ENCODE results near the gene FBN1. TPM values are rescaled to one million over a fixed set of nuclear protein-coding genes. Genes with fewer than 3 reads are reported as not detected.

FBN1 gene
- total RNA-seq, 1 donor from 2014 or later, result 78.8 TPM

DNA sequence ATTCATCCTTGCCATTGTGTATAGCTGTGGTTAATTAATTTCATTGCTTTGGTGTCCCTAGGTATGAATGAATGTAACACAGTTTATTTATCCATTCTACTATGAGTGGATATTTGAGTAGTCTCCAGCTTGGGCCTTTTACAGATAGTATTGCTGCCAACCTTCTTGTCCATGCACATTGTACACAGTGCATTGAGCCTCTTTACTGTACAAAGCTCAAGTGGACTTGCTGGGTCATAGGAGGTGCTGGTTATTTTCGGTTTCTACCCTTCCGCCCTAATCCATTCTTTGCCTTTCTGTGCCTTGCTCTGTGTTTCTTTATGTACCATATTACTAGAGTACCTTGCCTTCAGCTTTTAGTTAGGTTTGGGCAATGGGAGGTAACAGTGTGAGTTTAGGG lies 253.6 kb downstream of the FBN1 start:
- no peaks in the 10 kb centered on the region for H3K27me3 Mint-ChIP-seq (ENCODE audit: insufficient read depth, low read depth)
- peaks cover 10% of the 10 kb centered on the region for H3K4me1 Mint-ChIP-seq
- DNase-seq (ENCODE audit: low spot score), result no peak
- no peak overlapping the region for H3K27ac Mint-ChIP-seq
- Histone ChIP-seq H4K20me1 (ENCODE audit: low read depth) (no peaks in the 10 kb centered on the region), H3K4me2 (no peak overlapping the region), H3K4me3 (no peak overlapping the region), H3K4me1 (no peaks in the 10 kb centered on the region), H3K79me2 (ENCODE audit: low read depth) (no peaks in the 10 kb centered on the region), H3K36me3 (no peaks in the 10 kb centered on the region), H3K9ac (no peak overlapping the region), H3K27me3 (no peaks in the 10 kb centered on the region), H3K9me3 (ENCODE audit: low read depth) (no peaks in the 10 kb centered on the region), H2AFZ (replicated peaks) (peak overlapping the region; percentile 9), H3F3A (ENCODE audit: low read depth) (no peaks in the 10 kb centered on the region), H3K27ac (no peak overlapping the region)
- H3K36me3 Mint-ChIP-seq, result no peaks in the 10 kb centered on the region
- no peak overlapping the region for H3K4me3 Mint-ChIP-seq
- H3K9me3 Mint-ChIP-seq, result no peaks in the 10 kb centered on the region
- TF ChIP-seq EZH2 (IDR thresholded peaks at IDR 0.05) (no peak), EZH2phosphoT487 (IDR thresholded peaks at IDR 0.05) (no peak)
- TF ChIP-seq, protein P1, sequence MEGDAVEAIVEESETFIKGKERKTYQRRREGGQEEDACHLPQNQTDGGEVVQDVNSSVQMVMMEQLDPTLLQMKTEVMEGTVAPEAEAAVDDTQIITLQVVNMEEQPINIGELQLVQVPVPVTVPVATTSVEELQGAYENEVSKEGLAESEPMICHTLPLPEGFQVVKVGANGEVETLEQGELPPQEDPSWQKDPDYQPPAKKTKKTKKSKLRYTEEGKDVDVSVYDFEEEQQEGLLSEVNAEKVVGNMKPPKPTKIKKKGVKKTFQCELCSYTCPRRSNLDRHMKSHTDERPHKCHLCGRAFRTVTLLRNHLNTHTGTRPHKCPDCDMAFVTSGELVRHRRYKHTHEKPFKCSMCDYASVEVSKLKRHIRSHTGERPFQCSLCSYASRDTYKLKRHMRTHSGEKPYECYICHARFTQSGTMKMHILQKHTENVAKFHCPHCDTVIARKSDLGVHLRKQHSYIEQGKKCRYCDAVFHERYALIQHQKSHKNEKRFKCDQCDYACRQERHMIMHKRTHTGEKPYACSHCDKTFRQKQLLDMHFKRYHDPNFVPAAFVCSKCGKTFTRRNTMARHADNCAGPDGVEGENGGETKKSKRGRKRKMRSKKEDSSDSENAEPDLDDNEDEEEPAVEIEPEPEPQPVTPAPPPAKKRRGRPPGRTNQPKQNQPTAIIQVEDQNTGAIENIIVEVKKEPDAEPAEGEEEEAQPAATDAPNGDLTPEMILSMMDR (IDR thresholded peaks at IDR 0.05), result no peak

- Histone ChIP-seq H2AFZ (replicated peaks) (peak overlapping the region; percentile 44), H3K4me1 (no peaks in the 10 kb centered on the region), H3K9me3 (ENCODE audit: low read depth) (no peaks in the 10 kb centered on the region), H3K27ac (no peak overlapping the region), H3K4me3 (no peak overlapping the region), H3K79me2 (ENCODE audit: low read depth) (no peaks in the 10 kb centered on the region), H4K20me1 (ENCODE audit: low read depth) (no peaks in the 10 kb centered on the region), H3K36me3 (no peaks in the 10 kb centered on the region), H3K9ac (no peak overlapping the region), H3K27me3 (no peaks in the 10 kb centered on the region), H3F3A (ENCODE audit: low read depth) (no peaks in the 10 kb centered on the region), H3K4me2 (no peak overlapping the region)
- H3K9me3 Mint-ChIP-seq, result no peaks in the 10 kb centered on the region
- H3K4me3 Mint-ChIP-seq, result no peak overlapping the region
- TF ChIP-seq, protein P1 (IDR thresholded peaks at IDR 0.05), result no peak
- no peak for TF ChIP-seq EZH2phosphoT487 (IDR thresholded peaks at IDR 0.05)
- TF ChIP-seq EZH2 (IDR thresholded peaks at IDR 0.05), result no peak
- DNase-seq (ENCODE audit: low spot score), result no peak
- no peaks in the 10 kb centered on the region for H3K4me1 Mint-ChIP-seq
- no peak overlapping the region for H3K27ac Mint-ChIP-seq
- H3K27me3 Mint-ChIP-seq (ENCODE audit: insufficient read depth, low read depth), result no peaks in the 10 kb centered on the region
- H3K36me3 Mint-ChIP-seq, result no peaks in the 10 kb centered on the region
These were observed 255.8 kb downstream of the FBN1 start for GRCh38 chr15:48389691-48390143.

- no peak overlapping the region for H3K4me3 ChIP-seq
- no peaks in the 10 kb centered on the region for H3K36me3 ChIP-seq
- no peaks in the 10 kb centered on the region for H3K36me3 Mint-ChIP-seq
- H3K27ac ChIP-seq, result no peak overlapping the region
- no peaks in the 10 kb centered on the region for H3K4me1 Mint-ChIP-seq
- H3K27ac Mint-ChIP-seq, result no peak overlapping the region
- no peaks in the 10 kb centered on the region for H3K27me3 Mint-ChIP-seq (ENCODE audit: insufficient read depth, low read depth)
- H3K9ac ChIP-seq, result no peak overlapping the region
- no peaks in the 10 kb centered on the region for H3K9me3 Mint-ChIP-seq
- H3F3A ChIP-seq (ENCODE audit: low read depth), result no peaks in the 10 kb centered on the region
- H2AFZ ChIP-seq (replicated peaks), result no peak overlapping the region
- no peaks in the 10 kb centered on the region for H3K79me2 ChIP-seq (ENCODE audit: low read depth)
- H3K4me1 ChIP-seq, result no peaks in the 10 kb centered on the region
- H3K27me3 ChIP-seq, result no peaks in the 10 kb centered on the region
- no peak overlapping the region for H3K4me3 Mint-ChIP-seq
- no peak overlapping the region for H3K4me2 ChIP-seq
- TF ChIP-seq EZH2phosphoT487 (IDR thresholded peaks at IDR 0.05), result no peak
- no peak for TF ChIP-seq EZH2 (IDR thresholded peaks at IDR 0.05)
- TF ChIP-seq, protein P1 (IDR thresholded peaks at IDR 0.05), result no peak
- H3K9me3 ChIP-seq (ENCODE audit: low read depth), result no peaks in the 10 kb centered on the region
- no peaks in the 10 kb centered on the region for H4K20me1 ChIP-seq (ENCODE audit: low read depth)
- DNase-seq (ENCODE audit: low spot score), result no peak
These were observed 256.6 kb downstream of the FBN1 start for GRCh38 chr15:48388910-48389309.

All from neural progenitor cell (in vitro differentiated cells).